ENCODE measurements around the gene SF3A1. TPM values are rescaled to one million over a fixed set of nuclear protein-coding genes. Genes with fewer than 3 reads are reported as not detected.

Gene SF3A1
- total RNA-seq, 1 experiment from 2014 or later, result 230 TPM

DNA sequence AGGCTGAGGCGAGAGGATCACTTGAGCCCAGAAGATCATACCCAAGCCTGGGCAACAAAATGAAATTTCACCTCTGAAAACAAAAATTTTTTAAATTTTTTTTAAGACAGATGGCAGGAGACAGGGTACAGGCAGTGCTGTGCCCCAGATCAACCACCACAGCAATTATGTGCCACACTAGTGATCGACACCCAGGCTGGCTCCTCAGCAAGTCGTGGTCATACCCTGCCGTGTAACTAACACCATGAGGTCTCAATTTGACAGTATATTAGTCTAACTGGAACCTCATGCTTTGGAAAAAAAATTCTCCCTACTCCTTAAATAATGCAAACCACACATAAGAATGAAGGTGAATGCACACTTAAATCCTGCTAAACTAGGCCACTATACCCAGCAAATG, 8.3 kb downstream of the SF3A1 start (continued):
- TF ChIP-seq, protein P1, sequence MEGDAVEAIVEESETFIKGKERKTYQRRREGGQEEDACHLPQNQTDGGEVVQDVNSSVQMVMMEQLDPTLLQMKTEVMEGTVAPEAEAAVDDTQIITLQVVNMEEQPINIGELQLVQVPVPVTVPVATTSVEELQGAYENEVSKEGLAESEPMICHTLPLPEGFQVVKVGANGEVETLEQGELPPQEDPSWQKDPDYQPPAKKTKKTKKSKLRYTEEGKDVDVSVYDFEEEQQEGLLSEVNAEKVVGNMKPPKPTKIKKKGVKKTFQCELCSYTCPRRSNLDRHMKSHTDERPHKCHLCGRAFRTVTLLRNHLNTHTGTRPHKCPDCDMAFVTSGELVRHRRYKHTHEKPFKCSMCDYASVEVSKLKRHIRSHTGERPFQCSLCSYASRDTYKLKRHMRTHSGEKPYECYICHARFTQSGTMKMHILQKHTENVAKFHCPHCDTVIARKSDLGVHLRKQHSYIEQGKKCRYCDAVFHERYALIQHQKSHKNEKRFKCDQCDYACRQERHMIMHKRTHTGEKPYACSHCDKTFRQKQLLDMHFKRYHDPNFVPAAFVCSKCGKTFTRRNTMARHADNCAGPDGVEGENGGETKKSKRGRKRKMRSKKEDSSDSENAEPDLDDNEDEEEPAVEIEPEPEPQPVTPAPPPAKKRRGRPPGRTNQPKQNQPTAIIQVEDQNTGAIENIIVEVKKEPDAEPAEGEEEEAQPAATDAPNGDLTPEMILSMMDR (IDR thresholded peaks at IDR 0.05 in 2 of 3, conservative IDR thresholded peaks at IDR 0.05 in 1 of 3; ENCODE audit: borderline replicate concordance in 1 of 3, insufficient read depth in 1 of 3, low read depth in 2 of 3, low read length in 2 of 3), result no peak
- no peak for TF ChIP-seq POLR2A (IDR thresholded peaks at IDR 0.05; ENCODE audit: borderline replicate concordance, extremely low read depth, insufficient read depth, insufficient read length)
- TF ChIP-seq ELF1 (IDR thresholded peaks at IDR 0.05; ENCODE audit: borderline replicate concordance, low read depth), result no peak
- no peak for TF ChIP-seq POLR2AphosphoS5 (IDR thresholded peaks at IDR 0.05; ENCODE audit: low read depth, low read length)
- TF ChIP-seq, protein P2, sequence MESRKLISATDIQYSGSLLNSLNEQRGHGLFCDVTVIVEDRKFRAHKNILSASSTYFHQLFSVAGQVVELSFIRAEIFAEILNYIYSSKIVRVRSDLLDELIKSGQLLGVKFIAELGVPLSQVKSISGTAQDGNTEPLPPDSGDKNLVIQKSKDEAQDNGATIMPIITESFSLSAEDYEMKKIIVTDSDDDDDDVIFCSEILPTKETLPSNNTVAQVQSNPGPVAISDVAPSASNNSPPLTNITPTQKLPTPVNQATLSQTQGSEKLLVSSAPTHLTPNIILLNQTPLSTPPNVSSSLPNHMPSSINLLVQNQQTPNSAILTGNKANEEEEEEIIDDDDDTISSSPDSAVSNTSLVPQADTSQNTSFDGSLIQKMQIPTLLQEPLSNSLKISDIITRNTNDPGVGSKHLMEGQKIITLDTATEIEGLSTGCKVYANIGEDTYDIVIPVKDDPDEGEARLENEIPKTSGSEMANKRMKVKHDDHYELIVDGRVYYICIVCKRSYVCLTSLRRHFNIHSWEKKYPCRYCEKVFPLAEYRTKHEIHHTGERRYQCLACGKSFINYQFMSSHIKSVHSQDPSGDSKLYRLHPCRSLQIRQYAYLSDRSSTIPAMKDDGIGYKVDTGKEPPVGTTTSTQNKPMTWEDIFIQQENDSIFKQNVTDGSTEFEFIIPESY (IDR thresholded peaks at IDR 0.05; ENCODE audit: extremely low read depth, insufficient replicate concordance, low read length), result no peak
- no peak for TF ChIP-seq ZNF274 (IDR thresholded peaks at IDR 0.05; ENCODE audit: low read depth, low read length)
- no peak for TF ChIP-seq JUND (IDR thresholded peaks at IDR 0.05)

DNA sequence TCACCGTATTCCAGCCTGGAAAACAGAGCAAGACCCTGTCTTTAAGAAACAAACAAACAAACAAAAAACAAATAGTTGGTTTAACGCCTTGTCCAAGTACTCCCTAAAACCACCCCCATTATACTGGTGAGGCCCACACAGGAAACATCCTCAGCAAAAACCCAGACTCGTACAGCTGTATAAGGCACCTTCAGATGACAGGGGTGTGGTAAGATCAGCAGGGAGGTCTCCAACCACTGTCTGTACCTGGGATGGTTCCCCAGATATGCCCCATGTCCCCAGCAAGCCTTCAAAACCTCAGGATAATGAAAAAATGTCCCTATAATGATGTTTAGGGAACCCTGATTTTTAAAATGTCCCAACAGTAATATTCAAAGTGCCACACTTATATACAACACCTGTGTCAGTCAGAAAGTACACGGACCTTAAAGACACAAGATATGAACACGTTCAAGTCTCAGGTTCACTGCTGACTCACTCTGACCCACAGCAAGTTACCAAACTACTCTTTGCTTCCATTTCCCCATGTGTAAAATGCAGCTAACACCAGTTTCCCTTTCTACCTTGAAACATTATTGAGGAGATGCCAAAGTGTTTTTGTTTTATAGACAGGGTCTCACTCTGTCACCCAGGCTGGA, 9.3 kb downstream of the SF3A1 start:
- ChIA-PET RAD21 (ENCODE audit: low non-redundant PET in 1 of 2, low total read pairs in 2 of 2, uncharacterized antibody in 2 of 2, unreplicated experiment in 2 of 2) (no interaction called here), CTCF (no interaction called here), POLR2A (interaction anchor here (1.3 kb wide), 1 partner anchor 9 kb away, joined by 4 read pairs; the partner anchor contains the start of genes CCDC157 and SF3A1)
- Histone ChIP-seq H3K9ac (ENCODE audit: low read length) (no peak overlapping the region), H3K9me3 (ENCODE audit: control insufficient read depth in 1 of 2, insufficient read depth in 1 of 2, low read depth in 1 of 2, low read length in 2 of 2) (no peaks in the 10 kb centered on the region), H3K27me3 (ENCODE audit: insufficient read depth, low read length) (no peaks in the 10 kb centered on the region), H4K20me1 (ENCODE audit: insufficient read depth) (no peaks in the 10 kb centered on the region), H3K79me2 (ENCODE audit: insufficient read depth, low read length) (peaks cover 79% of the 10 kb centered on the region), H3K4me2 (ENCODE audit: low read length) (no peak overlapping the region), H2AFZ (ENCODE audit: low read depth, low read length, poor library complexity, severe bottlenecking) (no peak overlapping the region), H3K9me2 (ENCODE audit: insufficient read depth) (no peaks in the 10 kb centered on the region), H3K27ac (ENCODE audit: low read depth, low read length) (no peak overlapping the region), H3K36me3 (ENCODE audit: control insufficient read depth in 1 of 2, insufficient read depth in 2 of 2, low read length in 2 of 2) (peaks cover 76 to 79% of the 10 kb centered on the region in 2 experiments), H3K4me3 (replicated peaks in 1 of 2; ENCODE audit: low read depth in 1 of 2, low read length in 2 of 2) (no peak overlapping the region), H3K4me1 (ENCODE audit: control insufficient read depth in 1 of 2, insufficient read depth in 2 of 2, low read length in 2 of 2) (no peaks in the 10 kb centered on the region)
- no peak for DNase-seq (ENCODE audit: low read depth, low spot score)
- BruUV-seq (replicated peaks), result no TSS peak
- intact Hi-C loops (cut with micrococcal nuclease), result no loop called here
- ATAC-seq, result no peak
- TF ChIP-seq, protein P3, sequence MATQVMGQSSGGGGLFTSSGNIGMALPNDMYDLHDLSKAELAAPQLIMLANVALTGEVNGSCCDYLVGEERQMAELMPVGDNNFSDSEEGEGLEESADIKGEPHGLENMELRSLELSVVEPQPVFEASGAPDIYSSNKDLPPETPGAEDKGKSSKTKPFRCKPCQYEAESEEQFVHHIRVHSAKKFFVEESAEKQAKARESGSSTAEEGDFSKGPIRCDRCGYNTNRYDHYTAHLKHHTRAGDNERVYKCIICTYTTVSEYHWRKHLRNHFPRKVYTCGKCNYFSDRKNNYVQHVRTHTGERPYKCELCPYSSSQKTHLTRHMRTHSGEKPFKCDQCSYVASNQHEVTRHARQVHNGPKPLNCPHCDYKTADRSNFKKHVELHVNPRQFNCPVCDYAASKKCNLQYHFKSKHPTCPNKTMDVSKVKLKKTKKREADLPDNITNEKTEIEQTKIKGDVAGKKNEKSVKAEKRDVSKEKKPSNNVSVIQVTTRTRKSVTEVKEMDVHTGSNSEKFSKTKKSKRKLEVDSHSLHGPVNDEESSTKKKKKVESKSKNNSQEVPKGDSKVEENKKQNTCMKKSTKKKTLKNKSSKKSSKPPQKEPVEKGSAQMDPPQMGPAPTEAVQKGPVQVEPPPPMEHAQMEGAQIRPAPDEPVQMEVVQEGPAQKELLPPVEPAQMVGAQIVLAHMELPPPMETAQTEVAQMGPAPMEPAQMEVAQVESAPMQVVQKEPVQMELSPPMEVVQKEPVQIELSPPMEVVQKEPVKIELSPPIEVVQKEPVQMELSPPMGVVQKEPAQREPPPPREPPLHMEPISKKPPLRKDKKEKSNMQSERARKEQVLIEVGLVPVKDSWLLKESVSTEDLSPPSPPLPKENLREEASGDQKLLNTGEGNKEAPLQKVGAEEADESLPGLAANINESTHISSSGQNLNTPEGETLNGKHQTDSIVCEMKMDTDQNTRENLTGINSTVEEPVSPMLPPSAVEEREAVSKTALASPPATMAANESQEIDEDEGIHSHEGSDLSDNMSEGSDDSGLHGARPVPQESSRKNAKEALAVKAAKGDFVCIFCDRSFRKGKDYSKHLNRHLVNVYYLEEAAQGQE (IDR thresholded peaks at IDR 0.05; ENCODE audit: low read depth), result no peak
- TF ChIP-seq POLR2A (IDR thresholded peaks at IDR 0.05; ENCODE audit: borderline replicate concordance, extremely low read depth, insufficient read depth, insufficient read length), result no peak
- TF ChIP-seq CEBPB (IDR thresholded peaks at IDR 0.05; ENCODE audit: low read depth), result no peak
- TF ChIP-seq EGR1 (IDR thresholded peaks at IDR 0.05; ENCODE audit: low read depth), result no peak
- TF ChIP-seq, protein P1 (IDR thresholded peaks at IDR 0.05 in 2 of 3, conservative IDR thresholded peaks at IDR 0.05 in 1 of 3; ENCODE audit: borderline replicate concordance in 1 of 3, insufficient read depth in 1 of 3, low read depth in 2 of 3, low read length in 2 of 3), result no peak
- TF ChIP-seq YY1 (IDR thresholded peaks at IDR 0.05; ENCODE audit: extremely low read depth, insufficient replicate concordance, low read depth, low read length), result no peak
- no peak for TF ChIP-seq EZH2 (IDR thresholded peaks at IDR 0.05)
- no peak for TF ChIP-seq TCF7L2 (IDR thresholded peaks at IDR 0.05; ENCODE audit: borderline replicate concordance, extremely low read depth, insufficient read depth, insufficient read length)
